GM23248 (cell line): Measurements from ENCODE around the gene SPINK1. TPM values are rescaled to one million over a fixed set of nuclear protein-coding genes. Genes with fewer than 3 reads are reported as not detected.
"Not testable (repeated sequence)": the region's sequence is repeated elsewhere in the genome, so short reads cannot be mapped to it uniquely, and the experiment has no call there.

Experiments
- DNase-seq: peaks from one replicate; pipeline ENCODE4 v3.0.0-alpha.2; 2015
- H2AFZ ChIP-seq: fragments of 200-600 bp; sonication (generic); 2 replicates; pipeline ENCODE4 v1.6.1; 2016; ENCODE audit warnings: antibody characterized with exemption
- H3F3A ChIP-seq: fragments of 200-600 bp; sonication (generic); 2 replicates; pipeline ENCODE4 v1.6.1; 2016; ENCODE audit warnings: mild to moderate bottlenecking, antibody characterized with exemption, mixed run types; ENCODE audit not compliant: insufficient read depth
- H3K27ac ChIP-seq: fragments of 200-600 bp; sonication (generic); 2 replicates; pipeline ENCODE4 v1.5.1; 2016; ENCODE audit warnings: mild to moderate bottlenecking
- H3K27me3 ChIP-seq: fragments of 200-600 bp; sonication (generic); replicated peaks from 2 replicates; pipeline ENCODE4 v1.6.1; 2016; ENCODE audit warnings: mild to moderate bottlenecking; ENCODE audit not compliant: insufficient read depth
- H3K36me3 ChIP-seq: fragments of 200-600 bp; sonication (generic); 2 replicates; pipeline ENCODE4 v1.6.1; 2016; ENCODE audit warnings: low read depth, mild to moderate bottlenecking
- H3K4me1 ChIP-seq: fragments of 200-600 bp; sonication (generic); 2 replicates; pipeline ENCODE4 v1.6.1; 2016; ENCODE audit warnings: mild to moderate bottlenecking; ENCODE audit not compliant: insufficient read depth
- H3K4me2 ChIP-seq: fragments of 200-600 bp; sonication (generic); one replicate; pipeline ENCODE4 v1.6.1; 2016; ENCODE audit warnings: mild to moderate bottlenecking; ENCODE audit not compliant: unreplicated experiment
- H3K4me3 ChIP-seq: fragments of 200-600 bp; sonication (generic); 2 replicates; pipeline ENCODE4 v1.5.1; 2016; ENCODE audit warnings: mild to moderate bottlenecking
- H3K79me2 ChIP-seq: fragments of 200-600 bp; sonication (generic); 2 replicates; pipeline ENCODE4 v1.6.1; 2016; ENCODE audit warnings: mild to moderate bottlenecking; ENCODE audit not compliant: insufficient read depth
- H3K9ac ChIP-seq: fragments of 200-600 bp; sonication (generic); 2 replicates; pipeline ENCODE4 v1.6.1; 2016; ENCODE audit warnings: mild to moderate bottlenecking
- H3K9me2 ChIP-seq: fragments of 200-600 bp; sonication (generic); 2 replicates; pipeline ENCODE4 v1.6.1; 2016; ENCODE audit warnings: mixed run types, mild to moderate bottlenecking, moderate library complexity; ENCODE audit not compliant: insufficient read depth
- H3K9me3 ChIP-seq: fragments of 200-600 bp; sonication (generic); one replicate; pipeline ENCODE4 v1.6.1; 2017; ENCODE audit warnings: low read depth
- H4K20me1 ChIP-seq: fragments of 200-600 bp; sonication (generic); 2 replicates; pipeline ENCODE4 v1.6.0; 2016; ENCODE audit not compliant: insufficient read depth
- EZH2 ChIP-seq: fragments of 200-600 bp; sonication (generic); IDR thresholded peaks from 2 replicates; pipeline ENCODE4 v1.6.1; 2018; ENCODE audit warnings: antibody characterized with exemption, mild to moderate bottlenecking; ENCODE audit not compliant: insufficient read depth, poor library complexity, severe bottlenecking
- EZH2phosphoT487 ChIP-seq: fragments of 200-600 bp; sonication (generic); IDR thresholded peaks from 2 replicates; pipeline ENCODE4 v1.6.1; 2018; ENCODE audit warnings: antibody characterized with exemption, moderate library complexity, mild to moderate bottlenecking, low read depth; ENCODE audit not compliant: insufficient read depth
- WGBS, 2 experiments: methylation state at CpG; one replicate each; pipeline ENCODE4 v1.1.6; 2015 to 2017; ENCODE audit warnings: low lambda C conversion rate in 2 of 2, low coverage in 1 of 2; ENCODE audit errors: missing lambda C conversion rate in 2 of 2; 5-methylcytosine and 5-hydroxymethylcytosine counted together
- in situ Hi-C: fragments of 300-500 bp; cut with MboI; formaldehyde crosslinking; loops from 2 replicates; pipeline ENCODE4 v1.15.0; 2020
- polyA plus RNA-seq: library from polyadenylated mRNA; unstranded; fragments of >200 nt; fragmentation: Nextera tagmentation; extraction: Ambion mirVana; gene quantifications from 2 replicates; pipeline ENCODE4 v1.2.1, GENCODE V29; 2016
- total RNA-seq: library from RNA; depleted of rRNA; stranded (reverse); fragments of >200 nt; shearing (Covaris generic); gene quantifications from 2 replicates; pipeline ENCODE4 v1.2.3, GENCODE V29; 2014

Gene SPINK1
- total and polyA plus RNA-seq, 2 experiments from 2014 or later = not detected

DNA sequence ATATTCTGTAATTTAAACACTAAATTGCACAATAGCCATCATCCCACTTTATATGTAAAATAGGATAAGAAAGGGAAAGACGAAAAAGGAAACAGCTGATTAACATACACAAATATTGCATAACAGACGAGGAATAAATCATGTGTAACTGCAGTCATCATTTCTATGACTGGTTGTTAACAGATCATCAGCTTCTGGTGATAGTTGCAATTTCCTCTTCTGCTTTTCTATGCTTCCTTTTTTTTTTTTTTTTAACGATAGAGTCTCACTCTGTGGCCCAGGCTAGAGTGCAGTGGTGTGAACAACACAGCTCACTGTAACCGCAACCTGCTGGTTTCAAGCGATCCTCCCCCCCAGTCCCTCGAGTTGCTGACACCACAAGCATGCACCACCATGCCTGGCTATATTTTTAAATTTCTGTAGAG, 26.4 kb downstream of the SPINK1 start:
- in situ Hi-C loops = loop anchor here (10.0 kb wide), 1 partner anchor 160 kb away; no protein-coding TSS in a partner anchor
- no peaks in the 10 kb centered on the region for H4K20me1 ChIP-seq
- WGBS, 2 experiments = 1 to 3% methylated on average over 6 of the region's 6 CpGs
- H3K9me2 ChIP-seq = no peaks in the 10 kb centered on the region
- H3F3A ChIP-seq = no peaks in the 10 kb centered on the region
- H3K79me2 ChIP-seq = no peaks in the 10 kb centered on the region
- H3K9ac ChIP-seq = no peak overlapping the region
- H3K27me3 ChIP-seq = no peaks in the 10 kb centered on the region
- no peaks in the 10 kb centered on the region for H3K4me1 ChIP-seq
- H2AFZ ChIP-seq = no peak overlapping the region
- no peak overlapping the region for H3K4me2 ChIP-seq
- TF ChIP-seq EZH2phosphoT487 (no peak), EZH2 (no peak)
- H3K9me3 ChIP-seq = no peaks in the 10 kb centered on the region
- H3K4me3 ChIP-seq = no peak overlapping the region
- H3K27ac ChIP-seq = no peak overlapping the region
- no peaks in the 10 kb centered on the region for H3K36me3 ChIP-seq
- no peak for DNase-seq

DNA sequence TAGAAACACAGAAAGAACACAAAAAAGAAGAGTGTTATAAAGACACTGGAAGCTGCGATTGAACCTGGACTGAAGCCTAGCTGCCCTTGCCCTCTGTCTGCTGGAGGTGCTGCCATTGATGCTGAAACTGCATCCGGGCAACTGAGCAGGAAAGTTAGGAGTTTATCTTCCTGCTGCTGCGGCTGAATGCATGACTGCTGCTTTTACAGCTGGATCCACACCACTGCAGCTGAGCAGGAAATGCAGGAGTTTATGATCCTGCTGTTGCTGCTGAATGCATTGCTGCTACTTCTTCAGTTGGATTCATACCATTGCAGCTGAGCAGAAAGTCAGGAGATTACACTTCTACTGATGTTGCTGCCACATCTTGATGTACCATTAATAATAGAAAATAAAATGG, 27.1 kb downstream of the SPINK1 start:
- no peak for DNase-seq
- WGBS, 2 experiments = 33 to 44% methylated on average over 3 of the region's 3 CpGs
- TF ChIP-seq EZH2phosphoT487 (no peak), EZH2 (no peak)
- Histone ChIP-seq H3K4me3 (no peak overlapping the region), H3K9me3 (no peaks in the 10 kb centered on the region), H3F3A (no peaks in the 10 kb centered on the region), H3K4me2 (no peak overlapping the region), H4K20me1 (no peaks in the 10 kb centered on the region), H3K36me3 (no peaks in the 10 kb centered on the region), H3K4me1 (no peaks in the 10 kb centered on the region), H3K9ac (no peak overlapping the region), H3K9me2 (no peaks in the 10 kb centered on the region), H3K27me3 (no peaks in the 10 kb centered on the region), H2AFZ (no peak overlapping the region), H3K27ac (no peak overlapping the region), H3K79me2 (no peaks in the 10 kb centered on the region)
- in situ Hi-C loops = loop anchor here (10.0 kb wide), 1 partner anchor 160 kb away; no protein-coding TSS in a partner anchor

DNA sequence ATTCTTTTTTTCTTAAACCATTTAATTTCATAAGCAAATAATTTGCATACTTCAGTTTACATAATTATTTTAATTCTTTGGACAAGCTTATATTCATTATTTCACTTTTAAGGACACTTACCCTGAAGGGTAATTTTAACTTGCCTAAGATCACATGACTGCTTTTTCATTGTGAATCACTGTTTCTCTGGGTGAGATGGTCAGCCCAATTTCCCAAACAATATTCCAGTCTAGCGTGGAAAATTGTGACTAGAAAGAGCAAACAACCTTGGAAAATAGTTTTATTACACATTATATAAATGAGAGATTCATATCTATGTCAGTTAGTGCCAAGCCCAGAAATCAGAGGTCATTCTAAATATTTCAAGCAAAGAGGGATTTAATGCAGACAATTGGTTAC, 27.5 kb downstream of the SPINK1 start:
- 0 to 8% methylated on average over 1 of the region's 1 CpG for WGBS, 2 experiments

DNA sequence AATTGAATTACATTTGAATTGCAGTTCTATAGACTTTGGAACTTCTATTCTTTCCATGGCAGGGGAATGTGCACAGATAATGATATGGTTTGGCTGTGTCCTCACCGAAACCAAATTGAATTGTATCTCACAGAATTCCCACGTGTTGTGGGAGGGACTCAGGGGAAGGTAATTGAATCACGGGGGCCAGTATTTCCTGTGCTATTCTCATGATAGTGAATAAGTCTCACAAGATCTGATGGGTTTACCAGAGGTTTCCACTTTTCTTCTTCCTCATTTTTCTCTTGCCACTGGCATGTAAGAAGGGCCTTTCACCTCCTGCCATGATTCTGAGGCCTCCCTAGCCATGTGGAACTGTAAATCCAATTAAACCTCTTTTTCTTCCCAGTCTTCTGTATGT, 28.3 kb downstream of the SPINK1 start:
- H4K20me1 ChIP-seq, H3K4me3 ChIP-seq, H3K27ac ChIP-seq, H3K9me3 ChIP-seq, H3K9ac ChIP-seq, H3F3A ChIP-seq, H2AFZ ChIP-seq, H3K9me2 ChIP-seq, DNase-seq, H3K4me2 ChIP-seq, H3K36me3 ChIP-seq, H3K79me2 ChIP-seq, H3K4me1 ChIP-seq, H3K27me3 ChIP-seq: not testable (repeated sequence)
- WGBS, 2 experiments = 6 to 9% methylated on average over 3 of the region's 3 CpGs
- in situ Hi-C loops = loop anchor here (10.0 kb wide), 1 partner anchor 158 kb away; no protein-coding TSS in a partner anchor

More for the DNA sequence above, 27.5 kb downstream of the SPINK1 start:
- Histone ChIP-seq H3K9me2 (no peaks in the 10 kb centered on the region), H3F3A (no peaks in the 10 kb centered on the region), H3K27me3 (no peaks in the 10 kb centered on the region), H3K4me3 (no peak overlapping the region), H3K36me3 (no peaks in the 10 kb centered on the region), H2AFZ (no peak overlapping the region), H3K9ac (no peak overlapping the region), H3K4me1 (no peaks in the 10 kb centered on the region), H3K9me3 (no peaks in the 10 kb centered on the region), H3K79me2 (no peaks in the 10 kb centered on the region), H3K4me2 (no peak overlapping the region), H3K27ac (no peak overlapping the region), H4K20me1 (no peaks in the 10 kb centered on the region)
- TF ChIP-seq EZH2phosphoT487 = no peak
- TF ChIP-seq EZH2 = no peak
- in situ Hi-C loops = loop anchor here (10.0 kb wide), 1 partner anchor 159 kb away; no protein-coding TSS in a partner anchor
- DNase-seq = no peak

DNA sequence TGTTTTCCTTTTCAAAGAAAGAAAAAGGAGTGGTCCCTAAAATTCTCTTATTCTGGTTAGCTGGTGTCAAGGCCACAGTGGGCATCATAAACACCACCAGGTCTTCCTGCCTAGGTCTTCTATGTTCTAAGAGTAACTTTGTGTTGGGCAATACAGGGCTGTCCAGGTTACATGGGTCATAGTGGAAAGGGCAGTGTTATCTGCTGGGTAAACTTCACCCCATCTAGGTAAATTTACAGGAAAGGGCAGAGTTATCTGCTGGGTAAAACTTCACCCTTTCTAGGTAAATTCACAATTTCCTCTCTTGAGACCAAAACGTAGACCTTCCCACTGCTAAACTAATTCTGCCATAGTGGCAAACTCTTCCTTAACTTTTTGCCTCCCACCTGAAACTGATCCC, 30.0 kb downstream of the SPINK1 start:
- Histone ChIP-seq H3K79me2 (no peaks in the 10 kb centered on the region), H3K36me3 (no peaks in the 10 kb centered on the region), H3K4me3 (no peak overlapping the region), H3K4me1 (no peaks in the 10 kb centered on the region), H3K9me3 (no peaks in the 10 kb centered on the region), H3K27ac (no peak overlapping the region), H3K9me2 (no peaks in the 10 kb centered on the region), H3K27me3 (0 out of 2 replicates have a peak, but pooled peaks cover 5% of the 10 kb centered on the region), H4K20me1 (no peaks in the 10 kb centered on the region), H3K4me2 (no peak overlapping the region), H3K9ac (no peak overlapping the region), H3F3A (no peaks in the 10 kb centered on the region), H2AFZ (no peak overlapping the region)
- no peak for TF ChIP-seq EZH2phosphoT487
- no peak for TF ChIP-seq EZH2
- DNase-seq = no peak
- in situ Hi-C loops = loop anchor here (10.0 kb wide), 1 partner anchor 157 kb away; no protein-coding TSS in a partner anchor
- 0 to 7% methylated on average over 1 of the region's 1 CpG for whole genome bisulfite sequencing, 2 experiments
